HT-29 (cell line): ENCODE data around the gene JUNB. TPM values are rescaled to one million over a fixed set of nuclear protein-coding genes. Genes with fewer than 3 reads are reported as not detected.
"Not testable (repeated sequence)": the region's sequence is repeated elsewhere in the genome, so short reads cannot be mapped to it uniquely, and the experiment has no call there.

Experiments
- DNase-seq: peaks from one replicate; pipeline ENCODE4 v3.0.0-alpha.2; 2015; ENCODE audit warnings: low spot score
- total RNA-seq: library from RNA; depleted of rRNA; stranded (reverse); fragments of >200 nt; shearing (Covaris generic); gene quantifications from 2 replicates; pipeline ENCODE4 v1.2.3, GENCODE V29; 2014

Gene JUNB
- total RNA-seq, 1 experiment from 2014 or later: 620 TPM

- peak; percentile 52 for DNase-seq
Observed at GRCh38 chr19:12789098-12789903, 2.0 kb upstream of the JUNB start.

GRCh38 chr19:12789904-12790619 lies 1.2 kb upstream of the JUNB start:
- DNase-seq: peak; percentile 90

GRCh38 chr19:12790628-12791344 lies 500 bp upstream of the JUNB start:
- DNase-seq: no peak

GRCh38 chr19:12792051-12792852 lies 966 bp downstream of the JUNB start:
- DNase-seq: peak; percentile 55

DNA sequence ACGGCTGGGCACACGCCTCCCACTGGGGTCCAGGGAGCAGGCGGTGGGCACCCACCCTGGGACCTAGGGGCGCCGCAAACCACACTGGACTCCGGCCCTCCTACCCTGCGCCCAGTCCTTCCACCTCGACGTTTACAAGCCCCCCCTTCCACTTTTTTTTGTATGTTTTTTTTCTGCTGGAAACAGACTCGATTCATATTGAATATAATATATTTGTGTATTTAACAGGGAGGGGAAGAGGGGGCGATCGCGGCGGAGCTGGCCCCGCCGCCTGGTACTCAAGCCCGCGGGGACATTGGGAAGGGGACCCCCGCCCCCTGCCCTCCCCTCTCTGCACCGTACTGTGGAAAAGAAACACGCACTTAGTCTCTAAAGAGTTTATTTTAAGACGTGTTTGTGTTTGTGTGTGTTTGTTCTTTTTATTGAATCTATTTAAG lies 1.6 kb downstream of the JUNB start:
- DNase-seq: no peak

DNA sequence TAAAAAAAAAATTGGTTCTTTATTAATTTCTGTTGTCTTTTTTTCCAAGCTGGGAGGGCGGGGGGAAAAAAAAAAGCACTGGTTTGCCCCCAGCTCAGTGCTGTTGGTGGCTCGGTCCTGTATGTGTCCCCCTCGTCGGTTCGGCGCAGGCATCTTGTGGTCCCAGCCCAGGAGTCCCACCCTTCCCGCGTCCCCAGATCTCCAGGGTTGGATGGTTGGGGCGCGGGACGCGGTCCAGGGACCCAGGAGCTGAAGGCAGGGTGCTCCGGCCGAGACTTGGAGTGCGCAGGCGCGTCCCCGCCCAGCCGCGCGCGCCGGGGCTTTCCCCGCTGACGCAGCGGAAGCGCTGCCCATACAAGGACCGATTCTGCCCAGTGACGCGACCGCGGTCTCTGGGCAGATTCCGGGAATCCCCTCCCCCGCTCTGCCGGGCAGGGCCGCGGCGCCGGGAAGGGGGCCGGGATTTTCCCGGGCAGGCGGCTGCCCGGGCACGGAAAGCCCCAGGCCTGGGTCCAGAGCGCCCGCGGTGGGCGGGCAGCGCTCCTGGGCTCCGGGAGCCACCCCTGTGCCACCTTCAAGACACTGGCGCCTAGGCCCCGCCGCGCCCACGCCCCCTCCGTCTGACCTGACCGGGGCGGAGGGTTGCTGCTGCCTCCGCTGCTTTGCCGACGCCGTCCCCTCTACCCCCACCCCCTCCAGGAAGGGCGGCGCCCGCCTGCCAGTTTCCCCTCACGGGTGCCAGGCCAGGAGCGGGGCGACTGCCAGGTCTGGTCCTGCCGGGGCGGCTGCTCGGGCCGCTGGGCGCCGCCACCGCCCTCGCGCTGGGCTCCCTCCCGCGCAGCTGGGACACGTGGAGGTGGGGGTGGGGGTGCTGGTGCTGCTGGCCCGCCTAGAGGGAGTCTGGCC lies 2.3 kb downstream of the JUNB start:
- DNase-seq: peak; percentile 88

- DNase-seq: no peak
Observed at GRCh38 chr19:12794196-12794941, 3.1 kb downstream of the JUNB start.

DNA sequence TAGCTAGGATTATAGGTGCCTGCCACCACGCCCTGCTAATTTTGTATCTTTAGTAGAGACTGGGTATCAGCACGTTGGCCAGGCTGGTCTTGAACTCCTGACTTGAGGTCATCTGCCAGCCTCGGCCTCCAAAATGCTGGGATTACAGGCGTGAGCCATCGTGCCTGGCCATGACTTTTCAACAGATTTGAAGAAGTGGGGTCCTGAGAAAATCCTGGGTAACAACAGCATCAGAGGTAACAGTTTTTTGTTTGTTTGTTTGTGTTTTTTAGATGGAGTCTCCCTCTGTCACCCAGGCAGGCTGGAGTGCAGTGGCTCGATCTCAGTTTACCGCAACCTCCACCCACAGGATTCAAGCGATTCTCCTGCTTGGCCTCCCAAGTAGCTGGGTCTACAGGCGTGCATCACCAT lies 3.7 kb downstream of the JUNB start:
- DNase-seq: no peak

DNA sequence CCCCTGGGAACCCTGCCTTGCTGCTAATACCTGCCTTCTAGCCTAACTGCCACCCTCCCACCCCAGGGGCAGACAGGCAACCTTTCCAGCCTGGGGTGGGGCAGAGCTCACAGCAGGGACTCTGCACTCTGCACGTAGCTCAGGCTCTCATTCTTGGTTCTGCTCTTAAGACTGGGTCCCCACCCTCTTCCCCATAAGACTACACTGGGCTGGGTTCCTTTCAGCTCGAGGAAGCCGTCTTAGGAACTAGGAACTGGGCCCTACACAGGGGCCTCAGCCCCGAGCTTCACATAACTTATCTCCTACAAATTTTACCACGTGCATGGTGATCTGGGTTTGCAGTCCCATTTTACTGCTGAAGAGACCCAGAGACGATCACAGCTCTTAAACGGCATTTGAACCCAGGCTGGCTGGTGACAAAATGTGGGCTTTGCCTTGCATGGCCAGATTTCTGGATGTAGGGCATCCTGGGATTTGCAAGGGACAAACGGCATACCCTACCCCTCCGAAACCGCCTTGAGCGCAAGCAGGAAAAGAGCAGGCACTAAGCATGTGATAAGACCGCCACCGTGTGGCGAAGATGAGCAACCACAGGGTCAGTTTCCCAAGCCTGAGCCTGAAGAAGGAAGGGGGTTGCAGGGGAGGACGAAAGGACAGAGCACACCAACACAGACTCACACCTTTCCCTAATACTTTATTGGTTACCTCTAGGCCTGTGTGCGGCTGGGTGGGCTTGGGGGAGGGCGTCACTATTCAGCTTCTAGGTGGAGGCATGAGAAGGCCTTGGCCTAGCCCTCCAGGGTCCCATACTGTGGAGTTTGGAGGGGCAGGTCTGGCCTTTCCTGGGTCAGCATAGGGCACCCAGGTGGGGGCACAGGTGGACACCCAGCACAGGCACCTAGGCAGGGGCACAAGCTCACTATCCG lies 5.1 kb downstream of the JUNB start:
- DNase-seq: peak; percentile 78

- no peak for DNase-seq
Observed at GRCh38 chr19:12797141-12797587, 5.9 kb downstream of the JUNB start.

- DNase-seq: not testable (repeated sequence)
Observed at GRCh38 chr19:12797607-12798006, 6.3 kb downstream of the JUNB start.

GRCh38 chr19:12799742-12800465 lies 8.6 kb downstream of the JUNB start:
- no peak for DNase-seq

DNA sequence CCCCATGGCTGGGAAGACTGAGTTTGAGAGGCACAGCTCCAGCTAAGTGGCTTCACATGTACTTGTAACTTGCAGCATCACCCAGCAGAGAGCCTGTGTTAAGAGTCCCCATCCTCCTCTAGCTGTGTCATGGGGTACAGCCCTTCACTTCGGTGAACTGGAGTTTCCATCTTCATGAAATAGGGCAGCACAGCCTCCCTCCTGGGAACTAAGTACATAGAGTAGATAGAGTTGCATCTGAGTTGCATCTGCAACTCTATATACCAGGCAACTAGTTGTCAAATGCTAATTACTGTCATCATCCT lies 9.1 kb downstream of the JUNB start:
- no peak for DNase-seq

DNA sequence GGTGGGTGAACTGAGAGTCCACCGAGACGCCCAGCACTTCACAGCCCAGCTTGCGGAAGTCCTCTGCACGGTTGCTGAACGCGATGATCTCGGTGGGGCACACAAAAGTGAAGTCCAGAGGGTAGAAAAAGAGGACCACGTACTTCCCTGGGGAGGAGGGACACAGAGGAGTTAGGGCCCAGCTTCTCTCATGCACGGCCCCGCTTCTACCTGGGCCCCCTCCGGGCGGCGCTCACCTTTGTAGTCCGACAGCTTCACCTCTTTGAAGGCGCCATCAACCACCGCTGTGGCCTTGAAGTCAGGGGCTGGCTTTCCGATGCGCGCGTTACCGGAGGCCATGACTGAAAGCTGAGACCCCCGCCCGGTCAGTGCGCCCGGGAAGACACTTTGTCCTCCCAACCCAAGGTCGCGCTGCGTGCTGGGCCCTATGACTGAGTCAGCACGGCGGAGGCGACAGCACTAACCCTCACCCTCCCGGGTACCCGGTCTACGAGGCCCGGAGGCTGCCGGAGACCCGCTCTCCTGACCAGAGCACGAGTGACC lies 9.7 kb downstream of the JUNB start:
- no peak for DNase-seq

- DNase-seq: peak; percentile 78
Observed at GRCh38 chr19:12801466-12802266, 10.4 kb downstream of the JUNB start, which contains the start of the genes PRDX2 and THSD8. Gene PRDX2, minus strand, starts transcription at chr19:12801800. Its CDS starts 539 bp downstream, at chr19:12801261. Gene THSD8, plus strand, starts transcription at chr19:12802069. Its CDS starts 3 bp downstream, at chr19:12802072.

- no peak for DNase-seq
Observed at GRCh38 chr19:12802267-12803106, 11.2 kb downstream of the JUNB start.
